ENCODE data around the gene LSM10.

Gene LSM10
- total RNA-seq: 7.6 to 11.8 (median 8.9) reads per million in 4 donors

DNA sequence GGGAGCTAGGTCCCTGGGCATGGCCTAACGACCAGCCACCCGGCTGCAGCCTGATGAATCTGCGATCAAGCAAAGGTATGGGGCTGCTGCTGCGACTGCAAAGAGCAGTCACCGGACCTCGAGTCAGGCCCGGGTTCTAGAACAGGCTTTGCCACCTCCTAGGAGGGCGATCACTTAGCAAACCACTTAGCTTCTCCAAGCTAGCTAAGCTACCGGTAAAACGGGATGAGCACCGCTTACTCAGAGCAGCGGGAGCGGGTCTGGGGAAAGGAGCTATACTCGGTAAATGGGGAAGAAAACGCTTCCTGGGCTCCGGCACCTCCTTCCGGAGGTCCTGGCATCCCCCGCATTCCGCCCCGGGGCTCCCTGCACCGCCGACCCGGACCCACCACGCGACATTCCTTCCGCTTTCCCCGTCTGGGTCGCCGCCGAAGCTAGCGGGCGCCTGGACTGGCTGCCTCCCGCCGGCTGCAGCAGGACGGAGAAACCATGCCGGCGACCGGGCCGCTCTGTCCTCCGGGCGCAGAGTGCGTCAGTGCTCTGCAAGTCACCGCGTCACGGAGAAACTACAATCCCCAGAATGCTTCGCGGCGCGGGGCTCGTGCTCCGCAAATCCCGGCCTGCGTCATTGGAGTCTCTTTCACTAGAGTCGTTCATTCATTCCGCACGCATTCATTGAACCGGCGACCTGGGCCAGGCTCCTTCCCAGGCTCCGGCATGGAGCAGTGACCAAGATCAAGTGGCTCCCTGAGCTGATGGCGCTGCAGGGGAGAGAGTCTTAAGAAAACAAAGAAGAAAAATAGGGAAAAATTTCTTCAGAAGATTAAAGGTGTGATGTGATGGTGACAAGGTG, at the start of gene LSM10:
TSS of gene LSM10 (minus strand) at position 531 of the 853 bp plus-strand sequence. CDS start 3,779 bp downstream, outside the sequence.
- DNase-seq: peak; percentile 72 to 91 (median 84)

DNA sequence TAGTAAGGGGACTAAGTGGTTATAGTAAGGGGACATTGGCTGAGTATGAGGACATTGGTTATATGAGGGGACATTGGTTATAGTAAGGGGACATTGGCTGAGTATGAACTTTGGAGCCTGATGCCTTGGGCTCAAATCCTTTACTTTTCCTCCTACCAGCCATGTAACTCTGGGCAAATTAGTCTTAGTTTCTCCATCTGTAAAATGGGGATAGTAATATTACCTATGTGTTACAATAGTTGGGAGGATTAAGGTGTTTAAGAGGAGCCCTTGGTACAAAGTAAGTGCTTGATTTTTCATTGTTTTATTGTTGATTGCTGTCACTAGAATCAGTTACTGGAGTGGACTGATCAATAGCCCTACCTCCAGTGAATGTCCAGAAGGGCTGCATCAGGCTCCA, 49.7 kb upstream of the LSM10 start:
- DNase-seq: no peak

DNA sequence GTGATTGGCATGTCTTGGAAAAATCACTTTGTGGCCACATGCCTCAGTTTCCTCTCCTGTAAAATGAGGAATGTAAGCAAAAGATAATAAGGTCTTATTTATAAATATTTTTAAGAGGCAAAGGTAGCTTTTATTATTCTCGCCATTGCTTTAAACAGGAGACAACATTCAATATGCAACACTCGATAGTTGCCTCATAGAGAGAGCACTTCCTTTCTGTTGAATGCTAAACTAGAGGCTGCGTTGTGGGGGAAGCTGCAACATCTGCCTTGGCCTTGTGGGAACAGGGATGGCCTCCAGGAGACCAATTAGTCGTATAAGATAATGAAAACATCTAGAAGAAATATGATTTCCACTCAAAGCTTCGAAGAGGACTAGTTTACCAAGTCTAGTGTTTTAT, 49.0 kb upstream of the LSM10 start:
- DNase-seq: no peak

DNA sequence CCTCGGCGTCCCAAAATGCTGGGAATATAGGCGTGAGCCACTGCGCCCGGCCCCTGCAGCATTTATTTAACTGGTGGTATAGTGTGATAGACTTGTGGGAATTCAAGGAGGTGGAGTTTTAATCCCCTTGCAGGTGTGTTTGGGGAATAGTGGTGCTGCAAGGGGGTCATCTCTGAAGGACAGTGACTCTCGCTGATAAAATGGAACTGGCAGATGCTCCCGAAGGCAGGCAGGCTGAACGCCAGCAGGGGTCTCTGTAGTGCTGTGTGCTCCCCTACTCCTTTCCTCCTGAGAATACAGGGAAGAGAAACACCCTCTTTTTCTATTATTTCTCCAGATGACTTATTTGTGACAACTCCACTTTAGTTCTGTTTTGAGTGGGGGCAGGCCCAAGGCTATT, 48.6 kb upstream of the LSM10 start:
- peak in 1 of 5 donors; percentile 50 for DNase-seq

DNA sequence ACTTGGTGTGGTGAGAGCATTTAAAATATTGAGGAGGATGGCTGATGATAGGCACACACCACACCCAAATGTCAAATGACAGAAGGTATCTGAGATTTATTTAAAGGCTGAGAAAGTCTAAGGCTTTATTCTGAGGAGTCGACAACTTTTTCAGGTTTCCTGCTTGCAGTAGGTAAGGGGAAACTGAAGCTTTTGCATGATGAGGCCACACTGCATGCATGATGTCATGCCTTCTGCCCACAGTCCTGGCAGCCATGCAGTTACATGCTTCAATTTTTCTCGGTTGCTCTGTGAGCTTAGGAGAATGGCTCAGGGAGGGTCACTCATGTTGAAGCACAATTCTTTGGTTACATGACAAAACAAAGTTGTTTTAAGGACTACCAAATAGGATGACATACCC, 45.6 kb upstream of the LSM10 start:
- DNase-seq: no peak

DNA sequence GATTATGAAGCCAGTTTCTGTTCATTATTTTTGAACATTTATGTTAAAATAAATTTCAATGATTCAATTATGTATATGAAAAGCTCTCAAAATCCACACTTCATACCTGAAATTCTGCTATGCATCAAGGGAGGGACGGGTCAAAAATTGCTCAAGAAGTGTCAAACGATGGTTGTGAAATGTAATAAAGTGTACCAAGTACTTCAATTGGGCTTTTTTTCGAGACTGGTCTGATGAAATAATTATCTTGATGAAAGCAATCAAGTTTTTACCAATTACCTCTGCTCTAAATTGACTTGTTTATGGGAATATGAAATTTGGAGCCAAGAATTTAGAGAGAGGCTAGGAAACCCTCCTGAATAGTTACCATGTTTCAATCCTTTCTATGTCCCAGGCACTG, 44.6 kb upstream of the LSM10 start:
- DNase-seq: no peak

DNA sequence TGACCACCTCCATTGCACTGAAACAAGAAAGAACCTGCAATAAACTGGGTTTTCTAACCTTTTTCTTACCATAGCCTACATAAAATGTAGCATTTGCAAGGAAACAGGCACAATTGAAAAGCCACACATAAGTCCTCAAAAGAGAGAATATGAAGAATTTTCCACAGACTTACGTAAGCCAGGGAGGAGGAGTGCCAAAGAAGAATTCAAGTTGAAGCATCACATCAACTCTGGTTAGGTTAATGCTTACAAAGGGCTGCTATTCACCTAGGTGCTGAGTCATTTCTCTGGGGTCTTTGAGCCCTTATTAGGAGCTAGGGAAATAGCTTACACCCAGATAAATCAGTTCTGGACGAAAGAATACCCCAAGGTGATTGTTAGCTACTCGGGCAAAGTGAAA, 42.9 kb upstream of the LSM10 start:
- DNase-seq: no peak

DNA sequence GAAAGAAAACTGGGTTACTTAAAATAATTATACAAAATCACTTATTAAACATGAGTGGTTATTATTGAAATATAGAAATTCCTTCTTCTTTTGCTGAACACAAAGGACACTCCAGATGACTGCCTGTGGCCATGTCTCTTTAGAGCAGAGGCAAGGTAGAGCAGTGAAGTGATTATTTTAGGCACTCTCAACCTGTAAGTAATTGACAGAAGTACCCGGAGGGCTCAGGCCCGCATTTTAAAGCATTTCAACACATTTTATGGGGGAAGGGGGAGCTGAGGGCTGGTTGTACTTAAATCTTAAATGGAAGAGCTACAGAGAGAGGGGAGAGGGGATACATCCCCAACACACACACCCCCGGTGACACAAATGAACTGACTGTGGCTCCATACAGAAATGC, 42.3 kb upstream of the LSM10 start:
- DNase-seq: no peak

DNA sequence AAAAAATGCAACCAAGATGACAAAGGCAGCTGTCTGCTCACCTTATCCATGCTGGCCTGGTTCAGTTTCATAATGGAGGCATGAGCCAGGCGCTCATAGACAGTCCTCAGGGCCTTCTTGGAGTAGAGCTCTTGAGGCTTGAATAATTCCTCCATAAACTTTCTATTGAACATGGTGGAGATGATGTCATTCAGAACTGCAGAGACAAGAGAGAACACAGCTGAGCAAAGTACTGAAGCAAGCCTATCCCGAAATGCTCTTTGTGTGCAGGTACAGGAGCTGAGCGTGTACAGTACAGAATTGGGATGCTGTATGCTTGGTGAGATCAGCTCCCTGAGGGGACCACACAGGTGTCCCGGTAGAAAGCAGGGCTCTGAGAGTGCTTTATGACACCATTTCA, 41.0 kb upstream of the LSM10 start:
- DNase-seq: no peak

DNA sequence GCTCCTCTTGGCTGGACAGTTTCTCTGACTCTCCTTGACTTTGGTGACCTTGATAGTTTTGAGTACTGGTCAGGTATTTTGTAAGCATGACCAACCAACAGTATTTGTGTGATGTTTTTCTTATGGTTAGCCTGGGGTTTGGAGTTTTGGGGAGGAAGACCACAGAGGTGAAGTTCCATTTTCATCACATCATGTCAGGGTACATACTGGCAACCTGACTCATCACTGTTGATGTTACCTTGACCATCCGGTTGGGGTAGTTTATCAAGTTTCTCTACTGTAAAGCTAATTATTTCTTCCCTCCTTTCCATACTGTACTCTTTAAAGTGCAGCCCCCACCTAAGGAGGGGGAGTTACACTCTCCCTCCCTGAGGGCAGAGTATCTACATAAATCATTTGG, 39.1 kb upstream of the LSM10 start:
- no peak for DNase-seq

DNA sequence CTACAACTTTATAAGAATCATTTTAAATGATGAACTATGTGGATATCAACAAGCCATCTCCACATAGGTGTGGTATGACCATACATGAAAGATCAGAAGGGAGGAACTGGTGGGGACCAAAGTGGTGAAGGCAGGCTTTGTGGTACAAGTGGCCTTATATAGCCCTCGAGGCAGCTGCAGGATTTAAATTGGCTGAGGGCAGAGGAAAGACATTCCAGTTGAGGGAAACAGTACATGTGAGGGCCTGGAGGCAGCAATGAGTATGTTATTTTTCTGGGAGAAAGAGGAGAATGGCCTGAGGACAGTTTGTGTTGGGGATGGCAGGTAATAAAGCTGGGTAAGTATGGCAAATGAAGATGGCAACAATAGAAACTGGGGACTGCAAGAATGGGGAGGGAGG, 35.4 kb upstream of the LSM10 start:
- DNase-seq: no peak

DNA sequence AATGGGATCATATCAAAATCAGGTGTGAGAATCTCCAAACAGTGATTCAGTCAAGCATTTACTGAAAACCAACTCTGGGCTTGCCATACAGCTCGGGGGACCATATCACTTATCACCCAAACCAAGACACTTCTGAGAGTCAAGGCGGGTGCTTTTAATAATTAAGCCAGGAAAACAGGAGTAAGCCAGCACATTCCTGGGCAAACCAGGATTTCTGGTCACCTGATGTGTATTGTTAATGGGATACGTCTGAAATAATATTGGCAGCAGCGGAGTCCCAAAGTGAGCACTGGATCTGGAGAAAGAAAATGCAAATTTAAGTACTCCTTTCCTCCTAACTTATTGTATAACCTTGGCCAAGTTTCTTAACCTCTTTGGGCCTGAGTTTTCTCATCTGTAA, 34.9 kb upstream of the LSM10 start:
- no peak for DNase-seq

DNA sequence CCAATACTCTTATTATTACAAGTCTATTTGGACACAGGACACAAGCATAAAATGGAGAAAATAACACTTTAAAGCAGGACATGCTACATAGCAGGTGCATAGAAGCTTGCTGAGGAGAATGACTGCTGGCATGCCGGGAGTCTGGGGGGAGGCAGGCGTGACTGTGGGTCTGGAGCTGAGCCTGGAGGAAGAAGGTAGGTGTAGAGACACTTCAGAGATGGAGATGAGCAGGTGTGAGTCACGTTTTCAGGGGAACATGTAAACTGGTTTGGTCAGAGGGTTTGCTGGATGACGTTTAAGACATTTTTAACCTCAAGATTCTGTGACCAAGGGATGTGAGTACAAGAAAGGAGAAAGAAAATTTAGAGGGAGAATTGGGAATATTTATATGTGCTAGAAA, 28.1 kb upstream of the LSM10 start:
- DNase-seq: no peak

DNA sequence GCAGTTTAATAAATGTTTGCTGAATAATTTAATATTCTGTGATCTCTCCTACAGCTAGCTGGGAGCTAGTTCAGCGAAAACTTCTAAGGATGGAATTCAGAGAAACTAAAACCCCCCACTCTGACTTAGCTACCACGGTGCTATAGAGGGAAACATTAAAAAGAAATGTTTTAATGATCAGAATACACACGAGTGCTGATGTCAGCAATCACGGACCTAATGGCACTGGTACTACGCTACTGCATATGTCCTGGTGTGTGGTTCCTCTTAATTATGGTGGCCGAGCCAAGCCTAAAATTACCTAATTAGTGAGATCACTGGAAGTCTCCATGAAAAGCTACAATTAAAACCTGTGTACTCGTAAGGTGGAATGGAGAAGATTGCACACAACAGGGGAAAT, 23.9 kb upstream of the LSM10 start:
- no peak for DNase-seq

DNA sequence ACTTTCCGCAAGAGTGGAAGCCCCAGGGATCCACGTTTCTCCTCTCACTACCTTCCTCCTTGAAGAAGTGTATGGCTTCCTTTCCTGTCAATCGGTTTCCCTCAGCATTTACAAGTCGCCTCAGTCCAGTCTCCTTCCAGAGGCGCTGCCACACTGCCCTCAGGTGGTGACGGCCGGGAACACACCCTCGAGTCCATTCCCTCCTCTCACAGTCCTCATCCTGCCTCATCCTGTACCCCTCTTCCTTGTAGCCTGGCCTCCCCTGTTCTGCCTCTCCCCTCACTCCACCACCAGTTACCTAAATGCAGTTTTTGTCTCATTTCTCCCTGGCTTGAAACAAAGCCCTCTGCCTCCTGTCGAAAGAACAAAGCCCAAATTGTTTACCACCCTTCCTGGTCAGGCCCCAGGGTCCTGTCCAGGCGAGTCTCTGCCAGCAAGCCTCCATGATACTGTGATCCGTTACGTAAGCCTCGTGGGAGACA, 23.2 kb upstream of the LSM10 start:
- peak; percentile 71 to 89 (median 81) for DNase-seq

DNA sequence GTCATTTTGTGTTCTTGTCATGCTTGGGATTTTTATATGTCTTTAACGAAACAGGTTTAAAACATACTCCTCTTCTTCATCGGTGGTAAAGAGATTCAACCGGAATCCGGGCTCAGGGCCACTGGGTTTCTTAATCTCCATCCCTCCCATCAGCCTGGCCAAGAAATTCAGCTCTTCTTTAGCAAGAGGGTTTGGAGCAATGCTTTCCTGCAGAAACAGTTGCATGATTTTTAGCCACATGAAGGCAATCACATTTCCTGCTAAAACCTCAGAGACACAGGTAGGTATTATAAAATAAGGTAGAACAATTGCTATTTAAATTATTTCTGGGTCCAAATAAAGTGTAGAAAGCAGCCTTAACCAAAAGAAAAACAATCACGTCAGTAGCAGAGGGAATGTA, 22.7 kb upstream of the LSM10 start:
- peak in 1 of 5 donors; percentile 7 for DNase-seq

DNA sequence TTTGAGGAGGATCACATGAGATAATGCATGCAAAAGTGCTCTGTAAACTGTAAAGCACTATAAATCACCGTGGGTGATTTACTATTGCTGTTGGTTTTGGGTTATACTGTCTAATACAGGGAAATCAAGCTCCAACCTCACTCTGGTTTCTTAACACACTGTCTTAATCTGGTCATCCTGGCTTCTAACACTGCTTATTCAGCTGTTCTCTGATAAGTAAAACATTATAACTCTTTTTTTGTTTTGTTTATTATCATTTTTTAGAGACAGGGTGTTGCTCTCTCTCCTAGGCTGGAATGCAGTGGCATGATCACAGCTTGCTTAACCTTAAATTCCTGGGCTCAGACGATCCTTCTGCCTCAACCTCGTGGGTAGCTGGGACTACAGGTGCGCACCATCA, 21.9 kb upstream of the LSM10 start:
- no peak for DNase-seq

DNA sequence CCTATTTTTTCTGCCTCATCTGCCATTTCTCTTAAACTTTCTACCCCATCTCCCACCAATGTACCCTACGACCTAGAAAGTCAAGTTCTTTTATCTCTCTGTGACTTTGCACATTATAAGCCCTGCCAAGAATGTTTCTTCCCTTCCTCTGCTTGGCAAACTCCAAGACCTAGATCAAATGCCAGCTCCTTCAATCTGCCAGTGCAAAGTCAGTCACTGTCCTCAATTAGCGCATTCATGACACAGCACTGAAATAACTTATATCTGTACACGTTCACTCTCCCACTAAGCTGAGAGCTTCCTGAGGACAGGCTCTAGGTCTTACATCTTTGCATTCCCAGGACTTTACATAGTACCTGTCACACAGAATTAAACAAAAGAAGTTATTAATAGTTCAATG, 21.4 kb upstream of the LSM10 start:
- no peak for DNase-seq

DNA sequence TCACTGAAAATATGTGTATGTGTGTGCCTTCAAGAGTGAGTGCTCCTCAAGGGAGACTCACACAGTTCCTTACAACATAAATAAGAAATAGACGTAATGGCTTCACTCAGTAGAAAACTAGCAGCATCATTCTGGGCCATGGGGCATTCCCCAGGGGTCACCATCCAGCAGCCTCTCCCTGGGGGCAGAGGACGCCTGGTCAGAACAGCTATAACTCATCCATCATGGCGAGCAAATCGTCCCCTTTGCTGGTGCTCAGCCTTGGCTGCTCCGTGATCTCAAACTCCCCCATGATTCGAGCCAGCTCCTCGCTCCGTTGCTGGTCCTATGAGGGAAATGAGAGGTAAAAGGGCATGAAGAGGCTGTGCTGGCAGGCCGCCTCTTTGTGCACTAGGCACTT, 20.2 kb upstream of the LSM10 start:
- no peak for DNase-seq

DNA sequence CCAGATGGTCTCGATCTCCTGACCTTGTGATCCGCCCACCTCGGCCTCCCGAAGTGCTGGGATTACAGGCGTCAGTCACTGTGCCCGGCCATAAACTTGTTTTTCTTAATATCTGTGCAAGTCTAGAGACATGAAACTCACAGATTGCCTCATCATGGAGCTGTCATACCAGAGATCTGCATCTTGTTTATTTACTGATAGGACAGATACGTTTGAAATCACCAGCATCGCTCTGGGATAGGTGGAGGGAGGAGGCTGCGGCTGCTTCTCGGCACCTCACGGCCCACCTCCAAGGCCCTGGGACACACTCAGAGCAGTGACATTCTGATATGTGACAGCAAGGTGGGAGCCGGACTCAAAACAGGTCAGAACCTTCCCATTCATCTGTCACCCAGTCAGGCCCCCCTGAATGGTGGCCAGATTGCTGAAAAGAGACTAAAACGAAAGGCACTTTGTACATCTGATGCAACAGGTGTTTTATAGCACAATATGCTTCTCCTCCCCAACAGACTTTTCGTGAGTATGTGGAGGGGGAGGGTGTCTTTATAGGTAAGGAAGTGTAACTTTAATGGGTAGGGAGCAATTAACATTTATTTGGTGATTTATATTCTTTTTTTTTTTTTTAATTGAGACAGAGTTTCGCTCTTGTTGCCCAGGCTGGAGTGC, 18.1 kb upstream of the LSM10 start:
- no peak for DNase-seq

DNA sequence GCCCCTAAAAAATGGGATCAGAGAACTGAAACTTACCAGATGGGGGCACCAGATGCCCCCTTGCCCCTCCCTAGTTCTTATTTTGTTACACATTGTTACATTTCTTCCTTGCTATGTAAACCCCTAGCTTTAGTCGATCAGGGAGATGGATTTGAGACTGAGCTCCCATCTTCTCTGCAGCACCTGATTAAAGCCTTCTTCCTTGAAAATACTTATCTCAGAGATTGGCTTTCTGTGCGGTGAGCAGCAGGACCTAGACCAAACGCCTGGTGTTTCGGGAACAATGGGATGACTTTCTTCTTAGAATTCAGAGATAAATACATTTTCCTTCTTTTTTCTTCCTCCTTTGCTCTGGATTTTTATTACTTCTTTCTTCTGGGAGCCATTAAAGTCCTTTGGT, 16.7 kb upstream of the LSM10 start:
- DNase-seq: no peak

DNA sequence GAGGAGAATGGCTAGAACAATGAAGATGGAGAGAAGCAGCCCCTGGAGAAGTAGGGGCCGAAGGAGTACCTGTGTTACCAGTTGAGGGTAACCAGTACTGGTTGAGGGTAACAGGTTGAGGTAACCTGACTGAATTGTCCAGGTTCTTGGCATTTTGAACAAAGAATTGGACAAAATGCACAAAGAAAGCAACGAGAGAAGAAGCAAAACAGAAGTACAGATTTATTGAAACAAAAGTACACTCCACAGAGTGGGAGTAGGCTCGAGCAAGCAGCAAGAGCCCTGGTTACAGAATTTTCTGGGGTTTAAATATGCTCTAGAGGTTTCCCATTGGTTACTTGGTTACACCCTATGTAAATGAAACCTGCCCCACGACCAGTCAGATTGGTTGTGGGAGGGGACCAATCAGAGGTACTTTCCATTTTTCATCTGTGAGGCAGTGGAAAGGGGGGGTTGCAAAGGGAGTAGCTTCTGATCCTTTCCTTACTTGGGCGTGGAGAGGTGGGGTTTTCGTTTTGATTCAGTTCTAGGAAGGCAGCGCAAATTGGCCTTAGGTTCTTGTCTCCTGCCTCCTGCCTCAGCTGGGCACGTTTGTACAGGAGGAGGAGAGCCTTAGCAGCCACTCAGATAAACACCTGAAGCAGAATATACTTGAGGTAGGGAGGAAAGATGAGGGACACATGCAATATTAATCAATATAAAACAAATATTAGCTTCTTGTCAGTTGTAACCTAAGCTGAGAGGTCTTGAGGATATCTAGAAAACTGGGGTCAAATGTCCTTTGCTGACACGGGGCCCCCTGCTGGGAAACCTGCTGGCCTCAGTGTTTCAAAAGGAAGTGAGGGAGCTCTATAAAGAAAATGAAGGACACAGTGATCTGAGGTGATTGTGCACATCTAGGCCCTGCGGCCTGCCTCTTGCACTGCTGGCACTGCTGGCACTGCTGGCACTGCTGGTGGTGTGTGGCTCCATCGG, 14.3 kb upstream of the LSM10 start:
- DNase-seq: peak in 2 of 5 donors; percentile 11 to 90

DNA sequence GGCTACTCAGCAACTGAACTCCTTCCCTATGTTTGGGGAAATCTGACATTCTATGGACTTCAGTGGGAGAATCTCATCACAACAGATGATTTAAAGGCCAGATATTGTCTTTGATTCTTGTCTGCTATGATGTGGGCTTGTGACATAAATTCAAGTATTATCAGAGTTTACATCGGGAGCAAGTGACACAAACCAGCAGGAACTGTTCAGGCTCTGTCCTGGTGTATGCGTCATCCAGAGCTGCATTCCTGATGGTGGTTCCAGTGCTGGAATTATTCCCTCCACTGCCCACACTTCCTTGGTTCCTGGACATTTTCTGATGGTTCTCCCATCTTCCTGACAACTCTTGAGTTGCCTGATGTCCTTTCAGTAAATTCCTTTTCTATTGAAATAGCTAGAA, 10.8 kb upstream of the LSM10 start:
- DNase-seq: no peak

Data from T-helper 1 cell (primary cell).